HG03342 (cell line): ENCODE results near the gene MCL1.
"Not testable (repeated sequence)": the region's sequence is repeated elsewhere in the genome, so short reads cannot be mapped to it uniquely, and the experiment has no call there.

Source experiments
- ATAC-seq: cut with Tn5 transposase; IDR thresholded peaks from one replicate; pipeline ENCODE4 v1.9.1; 2021; ENCODE audit warnings: mild to moderate bottlenecking, moderate library complexity; ENCODE audit not compliant: unreplicated experiment

MCL1 gene

GRCh38 chr1:150579110-150579944 is at the start of gene MCL1:
TSS of gene MCL1 (minus strand) at chr1:150579610. CDS start at chr1:150579530, 80 bp downstream.
- peak; percentile 80 for ATAC-seq

DNA sequence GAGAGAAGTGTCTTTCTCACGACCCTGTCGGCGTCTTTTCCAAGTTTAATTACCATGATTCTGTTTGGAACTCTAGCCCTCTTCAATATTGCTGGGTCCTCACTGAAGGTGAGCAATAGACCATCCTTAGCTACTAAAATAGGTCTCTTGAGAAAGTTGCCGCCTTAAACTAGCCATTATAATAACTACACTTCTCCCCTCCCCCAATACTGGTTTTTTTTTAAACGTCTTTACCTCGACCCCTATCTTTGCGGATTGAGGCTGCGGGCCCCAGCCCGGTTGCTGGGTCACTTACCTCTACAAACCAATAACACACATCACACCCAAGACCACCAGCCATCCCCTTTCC is 49.3 kb upstream of the MCL1 start:
- ATAC-seq: no peak

- no peak for ATAC-seq
Observed at GRCh38 chr1:150627826-150628410, 48.5 kb upstream of the MCL1 start.

GRCh38 chr1:150626150-150626549 is 46.7 kb upstream of the MCL1 start:
- no peak for ATAC-seq

- ATAC-seq: not testable (repeated sequence)
Observed at GRCh38 chr1:150624546-150624945, 45.1 kb upstream of the MCL1 start.

DNA sequence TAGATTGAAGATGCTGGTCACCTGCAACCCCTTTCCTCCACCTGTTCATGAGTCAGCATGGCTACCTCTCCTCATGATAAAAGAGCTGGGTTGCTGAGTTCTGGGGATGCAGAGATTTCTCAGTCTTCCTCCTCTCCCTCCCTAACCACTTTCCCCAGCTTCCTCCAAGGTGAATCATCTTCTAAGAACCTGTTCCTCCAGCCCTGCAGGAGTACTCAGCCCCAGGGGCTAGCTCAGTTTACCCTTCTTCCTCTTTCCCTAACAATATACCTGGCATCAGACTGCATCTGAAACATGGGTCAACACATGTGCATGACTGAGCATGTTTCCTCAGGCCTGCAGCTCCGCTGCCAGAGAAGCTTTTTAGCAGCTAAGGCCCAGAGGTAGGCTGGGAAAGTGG is 44.7 kb upstream of the MCL1 start:
- ATAC-seq: not testable (repeated sequence)

GRCh38 chr1:150622303-150622975 is 43.0 kb upstream of the MCL1 start:
- ATAC-seq: no peak

GRCh38 chr1:150621497-150622302 is 42.3 kb upstream of the MCL1 start:
- no peak for ATAC-seq

DNA sequence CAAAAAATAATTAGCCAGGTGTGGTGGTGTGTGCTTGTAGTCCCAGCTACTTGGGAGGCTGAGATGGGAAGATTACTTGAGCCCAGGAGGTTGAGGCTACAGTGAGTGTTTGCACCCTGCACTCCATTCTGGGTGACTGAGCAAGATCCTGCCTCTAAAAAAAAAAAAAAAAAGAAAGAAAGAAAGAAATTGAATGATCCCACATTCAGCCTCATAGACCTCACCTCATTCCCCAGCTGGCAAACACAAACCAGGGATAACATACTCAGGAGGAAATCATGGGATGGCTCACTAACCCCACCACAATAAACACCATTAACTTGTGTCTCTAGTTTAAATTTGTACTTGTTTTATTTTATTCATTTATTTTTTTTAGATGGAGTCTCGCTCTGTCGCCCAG is 41.5 kb upstream of the MCL1 start:
- ATAC-seq: no peak

GRCh38 chr1:150619576-150620509 is 40.4 kb upstream of the MCL1 start:
- no peak for ATAC-seq

- no peak for ATAC-seq
Observed at GRCh38 chr1:150615346-150616201, 36.2 kb upstream of the MCL1 start.

GRCh38 chr1:150613061-150613920 is 33.9 kb upstream of the MCL1 start:
- no peak for ATAC-seq

DNA sequence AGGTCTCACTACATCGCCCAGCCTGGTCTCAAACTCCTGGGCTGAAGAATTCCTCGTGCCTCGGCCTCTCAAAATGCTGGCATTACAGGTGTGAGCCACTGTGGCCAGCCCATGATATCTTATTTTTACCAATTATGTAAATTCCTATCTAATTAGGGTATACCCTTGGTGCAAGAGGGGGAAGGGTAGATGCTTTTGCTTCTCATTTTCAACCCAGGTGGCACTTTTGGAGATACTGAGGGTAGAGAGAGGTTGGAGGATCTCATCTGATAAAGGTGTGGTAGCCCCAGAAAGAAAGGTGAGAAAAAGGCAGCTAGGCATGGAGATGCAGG is 32.6 kb upstream of the MCL1 start:
- no peak for ATAC-seq

DNA sequence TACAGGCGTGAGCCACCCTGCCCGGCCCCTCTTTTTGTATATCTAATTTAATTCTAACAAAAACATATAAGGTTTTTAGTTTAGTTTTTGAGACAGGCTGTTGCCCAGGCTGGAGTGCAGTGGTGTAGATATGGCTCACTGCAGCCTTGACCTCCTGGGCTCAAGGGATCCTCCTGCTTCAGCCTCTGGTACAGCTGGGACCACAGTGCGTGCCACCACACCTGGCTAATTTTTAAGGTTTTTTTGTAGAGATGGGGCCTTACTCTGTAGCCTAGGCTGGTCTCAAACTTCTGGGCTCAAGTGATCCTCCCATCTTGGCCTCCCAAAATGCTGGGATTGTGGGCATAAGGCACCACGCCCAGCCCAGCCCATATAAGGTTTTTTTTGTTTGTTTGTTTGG is 31.2 kb upstream of the MCL1 start:
- ATAC-seq: no peak

DNA sequence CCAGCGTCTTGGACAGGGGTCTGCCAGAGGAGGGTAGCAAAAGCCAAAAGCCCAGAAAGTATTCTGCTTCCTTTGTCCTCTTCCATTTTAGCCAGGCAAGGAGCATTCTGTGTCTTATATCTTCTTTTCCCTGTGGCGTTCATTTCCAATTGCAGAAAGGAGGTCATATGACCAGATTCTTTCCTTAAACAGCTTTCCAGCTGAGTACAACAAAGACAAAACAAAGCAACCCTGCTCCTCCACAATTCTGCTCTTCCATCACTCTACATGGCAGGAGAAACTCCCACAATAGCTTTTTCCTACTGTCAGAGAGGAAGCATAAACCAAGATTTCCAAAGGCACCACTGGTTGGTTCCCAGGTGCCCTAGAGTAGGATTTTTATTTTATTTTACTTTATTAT is 30.3 kb upstream of the MCL1 start:
- ATAC-seq: no peak

- no peak for ATAC-seq
Observed at GRCh38 chr1:150606463-150607142, 27.2 kb upstream of the MCL1 start.

DNA sequence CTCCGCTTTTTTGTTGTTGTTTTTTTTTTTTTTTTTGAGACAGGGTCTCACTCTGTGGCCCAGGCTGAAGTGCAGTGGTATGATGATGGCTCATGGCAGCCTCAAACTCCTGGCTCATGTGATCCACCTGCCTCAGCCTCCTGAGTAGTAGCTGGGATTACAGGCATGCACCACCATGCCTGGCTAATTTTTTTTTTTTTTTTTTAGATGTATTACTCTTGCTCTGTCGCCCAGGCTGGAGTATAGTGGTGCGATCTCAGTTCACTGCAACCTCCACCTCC is 26.0 kb upstream of the MCL1 start:
- not testable (repeated sequence) for ATAC-seq

DNA sequence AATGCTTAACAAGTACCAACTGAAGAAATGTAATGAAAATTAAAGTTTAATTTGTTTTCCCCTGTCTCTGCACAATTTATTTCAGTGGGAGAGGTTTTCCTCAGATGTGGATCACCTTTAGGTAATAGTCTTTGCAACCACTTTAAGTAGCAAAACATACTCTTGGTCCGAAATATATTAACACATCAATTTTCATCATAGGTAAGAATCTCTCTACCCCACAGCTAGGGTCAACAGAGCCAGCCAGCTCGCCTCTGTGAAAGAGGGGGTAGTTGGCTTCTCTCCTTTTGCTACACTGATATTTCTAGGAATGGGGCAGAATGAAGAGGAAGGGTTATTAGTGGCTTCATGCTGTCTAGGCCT is 24.8 kb upstream of the MCL1 start:
- ATAC-seq: no peak
